Hepatocyte (in vitro differentiated cells): ENCODE measurements around the gene TEX48. TPM values are rescaled to one million over a fixed set of nuclear protein-coding genes. Genes with fewer than 3 reads are reported as not detected.

Experiments
- DNase-seq: peaks from one replicate; pipeline ENCODE4 v3.0.0-alpha.2; 2016; ENCODE audit warnings: low spot score
- H2AFZ ChIP-seq: fragments of 200-600 bp; sonication (generic); 2 replicates; pipeline ENCODE4 v1.6.0; 2016; ENCODE audit warnings: antibody characterized with exemption, mild to moderate bottlenecking
- H3K27ac ChIP-seq: fragments of 200-600 bp; sonication (generic); 2 replicates; pipeline ENCODE4 v1.5.1; 2016; ENCODE audit warnings: mild to moderate bottlenecking
- H3K27me3 ChIP-seq: fragments of 200-600 bp; sonication (generic); 2 replicates; pipeline ENCODE4 v1.6.1; 2016
- H3K36me3 ChIP-seq: fragments of 200-600 bp; sonication (generic); replicated peaks from 2 replicates; pipeline ENCODE4 v1.5.1; 2016; ENCODE audit warnings: low read depth; ENCODE audit not compliant: insufficient read depth
- H3K4me1 ChIP-seq: fragments of 200-600 bp; sonication (generic); 2 replicates; pipeline ENCODE4 v1.5.1; 2016; ENCODE audit warnings: mild to moderate bottlenecking, moderate library complexity; ENCODE audit not compliant: insufficient read depth
- H3K4me2 ChIP-seq: fragments of 200-600 bp; sonication (generic); 2 replicates; pipeline ENCODE4 v1.6.0; 2016
- H3K4me3 ChIP-seq: fragments of 200-600 bp; sonication (generic); 2 replicates; pipeline ENCODE4 v1.5.1; 2016; ENCODE audit warnings: mild to moderate bottlenecking
- H3K79me2 ChIP-seq: fragments of 200-600 bp; sonication (generic); 2 replicates; pipeline ENCODE4 v1.6.0; 2017; ENCODE audit warnings: mild to moderate bottlenecking
- H3K9me2 ChIP-seq: fragments of 200-600 bp; sonication (generic); replicated peaks from 2 replicates; pipeline ENCODE4 v1.6.0; 2017; ENCODE audit warnings: mild to moderate bottlenecking; ENCODE audit not compliant: insufficient read depth
- H3K9me3 ChIP-seq: fragments of 200-600 bp; sonication (generic); 2 replicates; pipeline ENCODE4 v1.5.1; 2016; ENCODE audit warnings: low read depth, mild to moderate bottlenecking
- H4K20me1 ChIP-seq: fragments of 200-600 bp; sonication (generic); 2 replicates; pipeline ENCODE4 v1.6.0; 2016; ENCODE audit warnings: mild to moderate bottlenecking; ENCODE audit not compliant: insufficient read depth, poor library complexity, severe bottlenecking
- CTCF ChIP-seq: fragments of 200-600 bp; sonication (generic); IDR thresholded peaks from 2 replicates; pipeline ENCODE4 v1.5.1; 2016; ENCODE audit warnings: antibody characterized with exemption, mild to moderate bottlenecking; ENCODE audit not compliant: poor library complexity
- EZH2 ChIP-seq: fragments of 200-600 bp; sonication (generic); IDR thresholded peaks from 2 replicates; pipeline ENCODE4 v1.6.1; 2016; ENCODE audit warnings: antibody characterized with exemption, mild to moderate bottlenecking, borderline replicate concordance
- EZH2phosphoT487 ChIP-seq: fragments of 200-600 bp; sonication (generic); IDR thresholded peaks from one replicate; pipeline ENCODE4 v1.6.1; 2018; ENCODE audit warnings: antibody characterized with exemption, mild to moderate bottlenecking, low read depth, moderate library complexity; ENCODE audit not compliant: unreplicated experiment, severe bottlenecking
- WGBS: methylation state at CpG from one replicate; pipeline ENCODE4 v1.1.6; 2016; ENCODE audit warnings: low lambda C conversion rate; ENCODE audit errors: missing lambda C conversion rate; 5-methylcytosine and 5-hydroxymethylcytosine counted together
- polyA plus RNA-seq: library from polyadenylated mRNA; unstranded; fragments of >200 nt; fragmentation: Nextera tagmentation; extraction: Ambion mirVana; gene quantifications from 2 replicates; pipeline ENCODE4 v1.2.1, GENCODE V29; 2016
- total RNA-seq: library from RNA; depleted of rRNA; stranded (reverse); fragments of >200 nt; gene quantifications from 2 replicates; pipeline ENCODE4 v1.2.3, GENCODE V29; 2014

The TEX48 gene
- total and polyA plus RNA-seq, 2 experiments from 2014 or later, result not detected

GRCh38 chr9:114619191-114619761, 62.7 kb downstream of the TEX48 start:
- H3K4me3 ChIP-seq, result no peak overlapping the region
- 86% methylated on average over 13 of the region's 13 CpGs for WGBS

GRCh38 chr9:114616684-114617520, 65.1 kb downstream of the TEX48 start:
- TF ChIP-seq EZH2phosphoT487 (no peak), EZH2 (no peak), CTCF (no peak)
- no peak for DNase-seq
- H3K4me3 ChIP-seq, result no peak overlapping the region
- no peaks in the 10 kb centered on the region for H3K36me3 ChIP-seq
- no peaks in the 10 kb centered on the region for H4K20me1 ChIP-seq
- no peaks in the 10 kb centered on the region for H3K9me2 ChIP-seq
- 92% methylated on average over 4 of the region's 4 CpGs for WGBS
- H3K27me3 ChIP-seq, result no peaks in the 10 kb centered on the region
- H2AFZ ChIP-seq, result no peak overlapping the region
- H3K4me2 ChIP-seq, result no peak overlapping the region
- no peak overlapping the region for H3K27ac ChIP-seq
- H3K4me1 ChIP-seq, result peaks cover 14% of the 10 kb centered on the region
- peaks cover 53% of the 10 kb centered on the region for H3K79me2 ChIP-seq
- no peaks in the 10 kb centered on the region for H3K9me3 ChIP-seq

More at GRCh38 chr9:114619191-114619761, 62.7 kb downstream of the TEX48 start:
- DNase-seq, result no peak
- no peak overlapping the region for H2AFZ ChIP-seq
- no peaks in the 10 kb centered on the region for H3K36me3 ChIP-seq
- TF ChIP-seq EZH2 (no peak), EZH2phosphoT487 (no peak), CTCF (no peak)
- H3K9me3 ChIP-seq, result no peaks in the 10 kb centered on the region
- H3K4me2 ChIP-seq, result peak overlapping the region; percentile 56
- no peaks in the 10 kb centered on the region for H3K4me1 ChIP-seq
- H3K27me3 ChIP-seq, result no peaks in the 10 kb centered on the region
- no peaks in the 10 kb centered on the region for H3K9me2 ChIP-seq
- no peaks in the 10 kb centered on the region for H4K20me1 ChIP-seq
- peaks cover 32% of the 10 kb centered on the region for H3K79me2 ChIP-seq
- peak overlapping the region; percentile 33 for H3K27ac ChIP-seq

Other genes with a start within 250 kb of the TEX48 start
- 3.2 and 3.7 TPM in 2 replicates for gene WHRN, start 176.7 kb downstream of the TEX48 start, total RNA-seq
- 6.6 and 14.4 TPM in 2 replicates for gene WHRN, start 176.7 kb downstream of the TEX48 start, polyA plus RNA-seq
- 337 and 358 TPM in 2 replicates for gene ATP6V1G1, start 94.4 kb downstream of the TEX48 start, total RNA-seq
- 426 and 439 TPM in 2 replicates for gene ATP6V1G1, start 94.4 kb downstream of the TEX48 start, polyA plus RNA-seq
- 8.8 and 9.4 TPM in 2 replicates for gene TMEM268, start 70.9 kb downstream of the TEX48 start, total RNA-seq
- gene TMEM268, start 70.9 kb downstream of the TEX48 start, polyA plus RNA-seq, result 8.2 and 11.1 TPM in 2 replicates
- gene TEX53, start 24.4 kb downstream of the TEX48 start, total RNA-seq, result not detected in 2 replicates
- gene TEX53, start 24.4 kb downstream of the TEX48 start, polyA plus RNA-seq, result 0.44 TPM in 1 of 2 replicates, not detected in the other
- 8.5 and 10.4 TPM in 2 replicates for gene TNFSF15, start 123.8 kb upstream of the TEX48 start, total RNA-seq
- 3.3 and 7.1 TPM in 2 replicates for gene TNFSF15, start 123.8 kb upstream of the TEX48 start, polyA plus RNA-seq
- not detected in 2 replicates for gene TNFSF8, start 248.4 kb upstream of the TEX48 start, total RNA-seq
- not detected in 2 replicates for gene TNFSF8, start 248.4 kb upstream of the TEX48 start, polyA plus RNA-seq